ELR (cell line): ENCODE results near the gene PTPN1.
A peak's percentile ranks its signal among the peaks of the same experiment; 100 is the strongest.
"Not testable (repeated sequence)": the region's sequence is repeated elsewhere in the genome, so short reads cannot be mapped to it uniquely, and the experiment has no call there.

Experiments used
- DNase-seq: peaks from one replicate; pipeline ENCODE4 v3.0.0-alpha.2; 2015; ENCODE audit warnings: low read depth

PTPN1 gene

GRCh38 chr20:50481741-50482140 lies 28.4 kb upstream of the PTPN1 start:
- no peak for DNase-seq

- no peak for DNase-seq
Observed at GRCh38 chr20:50482396-50482981, 27.7 kb upstream of the PTPN1 start.

- peak; percentile 26 for DNase-seq
Observed at GRCh38 chr20:50484271-50484976, 25.8 kb upstream of the PTPN1 start.

GRCh38 chr20:50487397-50487796 lies 22.8 kb upstream of the PTPN1 start:
- DNase-seq: no peak

- no peak for DNase-seq
Observed at GRCh38 chr20:50488236-50488806, 21.9 kb upstream of the PTPN1 start.

GRCh38 chr20:50491168-50491567 lies 19.0 kb upstream of the PTPN1 start:
- no peak for DNase-seq

- DNase-seq: peak; percentile 40
Observed at GRCh38 chr20:50491926-50492634, 18.1 kb upstream of the PTPN1 start.

GRCh38 chr20:50493881-50494253 lies 16.3 kb upstream of the PTPN1 start:
- no peak for DNase-seq

- DNase-seq: no peak
Observed at GRCh38 chr20:50494428-50494827, 15.8 kb upstream of the PTPN1 start.

GRCh38 chr20:50496773-50497385 lies 13.3 kb upstream of the PTPN1 start:
- peak; percentile 89 for DNase-seq

- DNase-seq: peak; percentile 88
Observed at GRCh38 chr20:50498071-50498776, 12.0 kb upstream of the PTPN1 start.

GRCh38 chr20:50499938-50500337 lies 10.2 kb upstream of the PTPN1 start:
- no peak for DNase-seq

GRCh38 chr20:50501972-50502745 lies 8.0 kb upstream of the PTPN1 start:
- no peak for DNase-seq

GRCh38 chr20:50504231-50504823 lies 5.9 kb upstream of the PTPN1 start:
- DNase-seq: peak; percentile 58

- no peak for DNase-seq
Observed at GRCh38 chr20:50506270-50506579, 4.0 kb upstream of the PTPN1 start.

- not testable (repeated sequence) for DNase-seq
Observed at GRCh38 chr20:50507745-50508144, 2.4 kb upstream of the PTPN1 start.

GRCh38 chr20:50508171-50508755 lies 1.9 kb upstream of the PTPN1 start:
- DNase-seq: no peak

GRCh38 chr20:50510706-50511542 lies 741 bp downstream of the PTPN1 start:
- DNase-seq: peak; percentile 49

- DNase-seq: no peak
Observed at GRCh38 chr20:50512323-50512722, 2.1 kb downstream of the PTPN1 start.
